Mucosa of descending colon (tissue), 3 donors: ENCODE results near the gene NHLH1. TPM values are rescaled to one million over a fixed set of nuclear protein-coding genes. Genes with fewer than 3 reads are reported as not detected.

ENCODE experiments used
- ATAC-seq: fragments of 200-7000 bp; cut with Tn5 transposase; one replicate; pipeline ENCODE4 v1.9.1; 2020; ENCODE audit warnings: mild to moderate bottlenecking, moderate library complexity
- DNase-seq, 3 donors: peaks; one replicate each; pipeline ENCODE4 v3.0.0-alpha.2; 2020
- H3K36me3 ChIP-seq: fragments of 200-600 bp; one replicate; pipeline ENCODE4 v1.8.0; 2021; ENCODE audit warnings: low read depth, mild to moderate bottlenecking
- H3K4me1 ChIP-seq: fragments of 200-600 bp; one replicate; pipeline ENCODE4 v1.8.0; 2021; ENCODE audit warnings: low read depth, mild to moderate bottlenecking
- H3K4me3 ChIP-seq: fragments of 200-600 bp; one replicate; pipeline ENCODE4 v1.8.0; 2021; ENCODE audit warnings: mild to moderate bottlenecking
- H3K9me3 ChIP-seq: fragments of 200-600 bp; one replicate; pipeline ENCODE4 v1.8.0; 2021; ENCODE audit warnings: mild to moderate bottlenecking
- intact Hi-C, 2 donors: fragments of 100-400 bp; cut with DNase I in 1 of 2; cut with micrococcal nuclease in 1 of 2; formaldehyde crosslinking; loops; one replicate each; pipeline versions ENCODE4 v1.11.0 to v1.11.1; 2022; cut with DNase I, micrococcal nuclease
- total RNA-seq, 3 donors: library from RNA; stranded (reverse); fragmentation: NEBNext Ultra II Directional in 2 of 3; extraction: Animal tissue kit (Norgen Biotek cat#: 25700) in 2 of 3; gene quantifications; one replicate each; pipeline versions ENCODE4 v1.2.1 to v1.2.4, GENCODE V29; 2021 to 2023
- TF ChIP-seq, protein P1 (sequence below): fragments of 200-600 bp; IDR thresholded peaks from one replicate; pipeline ENCODE4 v1.8.0; 2022; ENCODE audit warnings: antibody characterized with exemption, mild to moderate bottlenecking
- donor health status: DM: no; HTN: no; CAD: no; lungs with moderate emphysema.
- donor health status: DM: no; HTN: no; CAD: no.
- donor health status: DM: no; HTN: yes; CAD: no.

The NHLH1 gene
- total RNA-seq, 3 donors from 2014 or later, result 0.14 to 0.16 (median 0.14) TPM

DNA sequence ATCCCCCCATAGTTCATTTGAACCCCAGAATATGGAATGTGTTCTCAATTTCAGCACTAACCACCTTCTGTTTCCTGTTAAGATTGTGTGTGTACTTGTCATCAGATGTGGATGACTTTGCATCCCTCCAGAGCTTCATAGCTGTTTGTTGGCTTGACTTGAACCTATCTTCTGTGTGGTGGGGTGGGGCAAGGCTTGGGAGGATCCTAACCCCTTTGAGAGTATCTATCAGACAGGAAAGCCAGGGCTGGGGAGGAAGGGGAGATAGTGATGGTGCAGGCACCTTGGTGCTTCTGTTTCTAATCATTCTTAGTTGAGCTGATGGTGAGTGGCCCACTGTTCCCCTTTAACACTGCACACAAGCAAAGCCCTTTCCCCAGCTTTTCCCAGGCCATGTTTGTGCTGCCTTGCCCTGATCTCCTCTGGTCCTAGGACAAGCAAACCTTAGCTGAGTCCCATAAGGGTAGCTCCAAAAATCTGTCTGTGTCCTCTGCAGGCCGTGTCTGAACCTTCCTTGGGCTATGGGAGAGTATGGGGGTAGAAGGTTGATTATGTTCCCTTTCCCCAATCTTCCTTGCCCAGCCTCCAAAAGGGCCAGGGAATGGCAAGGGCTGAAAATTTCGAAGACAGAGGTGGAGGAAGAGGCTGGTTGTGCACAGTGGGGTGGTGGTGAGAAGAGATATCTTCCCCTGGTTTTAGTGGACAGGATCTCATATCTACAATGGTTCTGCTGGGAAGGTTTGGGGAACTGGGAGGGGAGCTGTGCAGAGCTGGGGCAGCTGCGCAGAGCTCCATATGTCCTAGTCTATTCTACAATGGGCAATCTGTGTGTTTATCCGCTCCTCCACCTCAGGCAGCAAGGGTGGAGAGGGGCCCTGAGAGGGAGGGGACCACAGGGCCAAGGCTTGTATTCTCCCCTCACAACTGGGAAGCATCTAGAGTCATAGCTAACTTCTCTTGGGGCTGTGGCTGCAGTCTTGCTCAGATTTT lies 1.4 kb downstream of the NHLH1 start:
- H3K36me3 ChIP-seq, result no peaks in the 10 kb centered on the region
- TF ChIP-seq, protein P1, sequence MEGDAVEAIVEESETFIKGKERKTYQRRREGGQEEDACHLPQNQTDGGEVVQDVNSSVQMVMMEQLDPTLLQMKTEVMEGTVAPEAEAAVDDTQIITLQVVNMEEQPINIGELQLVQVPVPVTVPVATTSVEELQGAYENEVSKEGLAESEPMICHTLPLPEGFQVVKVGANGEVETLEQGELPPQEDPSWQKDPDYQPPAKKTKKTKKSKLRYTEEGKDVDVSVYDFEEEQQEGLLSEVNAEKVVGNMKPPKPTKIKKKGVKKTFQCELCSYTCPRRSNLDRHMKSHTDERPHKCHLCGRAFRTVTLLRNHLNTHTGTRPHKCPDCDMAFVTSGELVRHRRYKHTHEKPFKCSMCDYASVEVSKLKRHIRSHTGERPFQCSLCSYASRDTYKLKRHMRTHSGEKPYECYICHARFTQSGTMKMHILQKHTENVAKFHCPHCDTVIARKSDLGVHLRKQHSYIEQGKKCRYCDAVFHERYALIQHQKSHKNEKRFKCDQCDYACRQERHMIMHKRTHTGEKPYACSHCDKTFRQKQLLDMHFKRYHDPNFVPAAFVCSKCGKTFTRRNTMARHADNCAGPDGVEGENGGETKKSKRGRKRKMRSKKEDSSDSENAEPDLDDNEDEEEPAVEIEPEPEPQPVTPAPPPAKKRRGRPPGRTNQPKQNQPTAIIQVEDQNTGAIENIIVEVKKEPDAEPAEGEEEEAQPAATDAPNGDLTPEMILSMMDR, result no peak
- H3K4me1 ChIP-seq, result no peaks in the 10 kb centered on the region
- H3K4me3 ChIP-seq, result no peak overlapping the region
- no peak for DNase-seq
- ATAC-seq, result no peak
- intact Hi-C loops, result no loop called here
- H3K9me3 ChIP-seq, result no peaks in the 10 kb centered on the region

DNA sequence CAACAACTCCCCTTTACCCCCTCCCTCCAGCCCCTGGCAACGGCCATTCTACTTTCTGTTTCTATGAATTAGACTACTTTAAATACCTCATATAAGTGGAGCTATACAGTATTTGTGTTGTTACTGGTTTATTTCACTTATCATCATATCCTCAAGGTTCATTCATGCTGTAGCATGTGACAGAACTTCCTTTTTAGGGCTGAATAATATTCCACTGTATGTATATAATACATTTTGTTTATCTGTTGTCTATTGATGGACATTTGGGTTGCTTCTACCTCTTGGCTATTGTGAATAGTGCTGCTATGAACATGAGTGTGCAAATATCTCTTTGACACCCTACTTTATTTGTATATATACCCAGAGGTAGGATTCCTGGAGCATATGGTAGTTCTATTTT lies 2.2 kb downstream of the NHLH1 start:
- Histone ChIP-seq H3K4me3 (no peak overlapping the region), H3K36me3 (no peaks in the 10 kb centered on the region), H3K9me3 (no peaks in the 10 kb centered on the region), H3K4me1 (no peaks in the 10 kb centered on the region)
- DNase-seq, result no peak
- intact Hi-C loops, result no loop called here
- no peak for ATAC-seq
- TF ChIP-seq, protein P1, result no peak

DNA sequence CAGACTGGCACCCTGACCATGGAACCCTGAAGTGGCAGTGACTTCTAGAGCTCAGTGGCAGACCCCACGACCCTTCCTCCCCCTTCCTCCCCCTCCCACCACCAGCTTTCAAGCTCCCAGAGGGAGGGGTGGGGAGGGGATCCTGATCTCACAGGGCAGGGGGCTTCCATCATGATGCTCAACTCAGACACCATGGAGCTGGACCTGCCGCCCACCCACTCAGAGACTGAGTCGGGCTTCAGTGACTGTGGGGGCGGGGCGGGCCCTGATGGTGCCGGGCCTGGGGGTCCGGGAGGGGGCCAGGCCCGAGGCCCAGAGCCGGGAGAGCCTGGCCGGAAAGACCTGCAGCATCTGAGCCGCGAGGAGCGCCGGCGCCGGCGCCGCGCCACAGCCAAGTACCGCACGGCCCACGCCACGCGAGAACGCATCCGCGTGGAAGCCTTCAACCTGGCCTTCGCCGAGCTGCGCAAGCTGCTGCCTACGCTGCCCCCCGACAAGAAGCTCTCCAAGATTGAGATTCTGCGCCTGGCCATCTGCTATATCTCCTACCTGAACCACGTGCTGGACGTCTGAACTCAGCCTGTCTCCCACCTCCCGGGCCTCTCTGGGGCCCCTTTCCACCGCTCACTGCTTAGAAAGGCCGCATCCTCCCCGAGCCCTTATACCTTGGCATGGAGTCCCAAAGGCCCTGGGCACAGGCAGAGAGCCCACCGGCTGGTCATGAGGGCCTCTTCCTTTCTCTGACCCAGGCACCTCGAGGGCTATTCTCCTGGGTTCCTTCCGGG lies 3.9 kb downstream of the NHLH1 start:
- H3K9me3 ChIP-seq, result no peaks in the 10 kb centered on the region
- no peaks in the 10 kb centered on the region for H3K36me3 ChIP-seq
- intact Hi-C loops, result no loop called here
- H3K4me3 ChIP-seq, result no peak overlapping the region
- no peaks in the 10 kb centered on the region for H3K4me1 ChIP-seq
- TF ChIP-seq, protein P1, result no peak
- ATAC-seq (no peak), DNase-seq (no peak)

DNA sequence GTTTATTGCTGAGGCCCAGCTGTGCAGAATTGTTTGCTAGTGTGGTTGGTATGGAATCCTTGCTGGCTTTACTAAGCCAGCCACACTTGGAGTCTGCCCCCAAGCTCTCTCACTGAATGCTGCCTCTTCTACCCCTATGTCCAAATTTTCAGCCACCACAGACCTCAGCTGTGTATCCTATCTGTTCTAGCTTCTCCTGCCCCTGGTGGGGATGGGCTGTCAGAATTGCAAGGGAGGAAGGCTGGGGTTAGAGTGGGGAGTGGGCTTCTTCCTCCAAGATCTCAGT lies 4.4 kb downstream of the NHLH1 start:
- Histone ChIP-seq H3K9me3 (no peaks in the 10 kb centered on the region), H3K36me3 (no peaks in the 10 kb centered on the region), H3K4me3 (no peak overlapping the region), H3K4me1 (no peaks in the 10 kb centered on the region)
- TF ChIP-seq, protein P1, result no peak
- intact Hi-C loops, result no loop called here
- DNase-seq (no peak), ATAC-seq (no peak)

DNA sequence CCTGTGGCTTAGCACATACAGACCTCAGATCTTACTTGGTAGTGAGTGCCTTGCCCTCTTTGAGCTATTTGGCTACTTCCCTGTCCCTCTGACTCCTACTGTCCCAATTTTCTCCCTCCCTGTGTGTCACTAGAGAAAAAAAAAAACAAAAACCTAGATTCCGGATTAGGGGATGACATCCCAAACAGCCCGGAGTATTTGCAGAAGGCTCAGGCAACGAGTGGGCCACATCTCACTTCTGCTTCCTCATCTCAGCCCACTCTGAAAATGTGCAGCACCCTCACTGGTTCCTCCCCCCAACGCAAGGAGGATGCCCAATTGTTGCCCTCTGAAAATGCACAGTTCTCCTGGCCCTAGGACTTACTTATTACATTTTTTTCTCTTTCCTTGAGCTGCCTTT lies 4.9 kb downstream of the NHLH1 start:
- Histone ChIP-seq H3K9me3 (no peaks in the 10 kb centered on the region), H3K36me3 (no peaks in the 10 kb centered on the region), H3K4me3 (no peak overlapping the region), H3K4me1 (no peaks in the 10 kb centered on the region)
- ATAC-seq (no peak), DNase-seq (no peak)
- intact Hi-C loops, result no loop called here
- TF ChIP-seq, protein P1, result no peak
